GM12875 (cell line): ENCODE results near the gene CEP104.

Source experiments
- H3K4me3 ChIP-seq: one replicate; pipeline ENCODE4 v1.5.1; 2011; ENCODE audit warnings: low read depth, low read length, control low read depth
- TF ChIP-seq, protein P1 (sequence below): IDR thresholded peaks from 2 replicates; pipeline ENCODE4 v1.5.1; 2011; ENCODE audit warnings: low read depth, mild to moderate bottlenecking, control low read depth, inconsistent platforms, low read length, moderate library complexity, borderline replicate concordance; ENCODE audit not compliant: insufficient read depth

CEP104 gene

DNA sequence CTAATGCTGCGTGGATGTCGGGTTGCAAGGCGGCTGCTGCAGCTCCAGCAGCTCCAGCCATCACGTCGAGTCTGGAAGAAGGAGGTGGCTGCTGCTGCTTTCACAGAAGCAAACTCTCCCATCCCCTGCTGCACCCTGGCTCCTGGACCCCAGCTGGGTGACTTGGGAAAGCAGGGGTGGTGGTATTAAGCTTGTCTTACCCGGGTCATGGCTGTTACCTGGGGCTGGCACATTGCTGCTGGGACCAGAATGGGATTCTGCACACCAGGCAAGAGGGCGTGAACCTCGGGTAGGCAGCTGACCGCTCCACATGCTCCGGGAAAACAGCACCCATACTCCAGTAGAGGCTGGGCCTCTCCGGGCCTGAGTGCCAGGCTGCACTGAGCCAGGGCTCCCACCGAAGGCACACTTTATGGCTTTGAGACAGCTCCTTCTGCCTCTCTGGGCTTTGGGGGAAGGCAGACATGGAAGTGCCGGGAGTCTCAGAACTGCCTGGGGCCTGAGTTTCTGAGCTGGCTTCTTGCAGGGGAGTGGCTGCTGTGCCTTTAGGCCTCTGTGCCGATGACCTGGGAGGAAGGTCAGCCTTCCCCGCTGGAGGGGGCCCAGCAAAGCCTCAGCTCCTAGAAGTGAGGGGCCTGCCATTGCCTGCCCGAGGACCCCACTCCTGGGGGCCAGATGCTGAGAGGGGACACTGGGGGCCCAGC is 83.3 kb downstream of the CEP104 start:
- H3K4me3 ChIP-seq, result no peak overlapping the region
- TF ChIP-seq, protein P1, sequence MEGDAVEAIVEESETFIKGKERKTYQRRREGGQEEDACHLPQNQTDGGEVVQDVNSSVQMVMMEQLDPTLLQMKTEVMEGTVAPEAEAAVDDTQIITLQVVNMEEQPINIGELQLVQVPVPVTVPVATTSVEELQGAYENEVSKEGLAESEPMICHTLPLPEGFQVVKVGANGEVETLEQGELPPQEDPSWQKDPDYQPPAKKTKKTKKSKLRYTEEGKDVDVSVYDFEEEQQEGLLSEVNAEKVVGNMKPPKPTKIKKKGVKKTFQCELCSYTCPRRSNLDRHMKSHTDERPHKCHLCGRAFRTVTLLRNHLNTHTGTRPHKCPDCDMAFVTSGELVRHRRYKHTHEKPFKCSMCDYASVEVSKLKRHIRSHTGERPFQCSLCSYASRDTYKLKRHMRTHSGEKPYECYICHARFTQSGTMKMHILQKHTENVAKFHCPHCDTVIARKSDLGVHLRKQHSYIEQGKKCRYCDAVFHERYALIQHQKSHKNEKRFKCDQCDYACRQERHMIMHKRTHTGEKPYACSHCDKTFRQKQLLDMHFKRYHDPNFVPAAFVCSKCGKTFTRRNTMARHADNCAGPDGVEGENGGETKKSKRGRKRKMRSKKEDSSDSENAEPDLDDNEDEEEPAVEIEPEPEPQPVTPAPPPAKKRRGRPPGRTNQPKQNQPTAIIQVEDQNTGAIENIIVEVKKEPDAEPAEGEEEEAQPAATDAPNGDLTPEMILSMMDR, result no peak

GRCh38 chr1:3772715-3773571 is 84.1 kb downstream of the CEP104 start, which contains the start of gene SMIM1:
SMIM1 (plus strand) TSS chr1:3772749; CDS start chr1:3775374, 2,625 bp downstream.
- TF ChIP-seq, protein P1, result no peak
- peak within 1 kb of the TSS; percentile 56 for H3K4me3 ChIP-seq

GRCh38 chr1:3772027-3772714 is 84.8 kb downstream of the CEP104 start:
- TF ChIP-seq, protein P1, result no peak
- peak overlapping the region; percentile 56 for H3K4me3 ChIP-seq

- peak overlapping the region; percentile 56 for H3K4me3 ChIP-seq
- TF ChIP-seq, protein P1, result no peak
These were observed 85.6 kb downstream of the CEP104 start for GRCh38 chr1:3771108-3772026.

GRCh38 chr1:3770047-3770765 is 86.8 kb downstream of the CEP104 start:
- TF ChIP-seq, protein P1, result no peak
- no peak overlapping the region for H3K4me3 ChIP-seq
